Activated naive CD8-positive, alpha-beta T cell treated with anti-CD3 and anti-CD28 coated beads, Interleukin-2, amount 10 ng/mL, durations not matched to agents 7 days and 5 days (primary cell): ENCODE data around the gene SYVN1. TPM values are rescaled to one million over a fixed set of nuclear protein-coding genes. Genes with fewer than 3 reads are reported as not detected.

Experiments used
- ATAC-seq: fragments of 150-1000 bp; cut with Tn5 transposase; one replicate; pipeline ENCODE4 v1.10.0; 2021; ENCODE audit warnings: low read depth, moderate library complexity
- POLR2A ChIA-PET: fragments of 350-600 bp; sonication (Branson Sonifier 250); formaldehyde crosslinking; loops from one replicate; lab custom pipeline; 2021; ENCODE audit warnings: antibody characterized with exemption; lab: Charles Lee
- DNase-seq: peaks from one replicate; pipeline ENCODE4 v3.0.0; 2021
- H3K27ac Mint-ChIP-seq: one replicate; pipeline ENCODE4 v1.8.0; 2022; ENCODE audit warnings: mild to moderate bottlenecking, mixed read lengths
- H3K27me3 Mint-ChIP-seq: one replicate; pipeline ENCODE4 v1.8.0; 2022; ENCODE audit warnings: mild to moderate bottlenecking, moderate library complexity, mixed read lengths
- H3K36me3 Mint-ChIP-seq: one replicate; pipeline ENCODE4 v1.8.0; 2021; ENCODE audit warnings: mild to moderate bottlenecking, mixed read lengths
- H3K4me1 Mint-ChIP-seq: one replicate; pipeline ENCODE4 v1.8.0; 2021; ENCODE audit warnings: mixed read lengths
- H3K4me3 Mint-ChIP-seq: one replicate; pipeline ENCODE4 v1.8.0; 2022; ENCODE audit warnings: mild to moderate bottlenecking, moderate library complexity, mixed read lengths
- H3K9me3 Mint-ChIP-seq: one replicate; pipeline ENCODE4 v1.8.0; 2021; ENCODE audit warnings: mixed read lengths
- total RNA-seq, 2 experiments: library from RNA; stranded (reverse); gene quantifications; one replicate each; pipeline ENCODE4 v1.2.3, GENCODE V29; 2021

SYVN1 gene
- total RNA-seq, 2 experiments from 2014 or later = 43.4 to 45.1 TPM

DNA sequence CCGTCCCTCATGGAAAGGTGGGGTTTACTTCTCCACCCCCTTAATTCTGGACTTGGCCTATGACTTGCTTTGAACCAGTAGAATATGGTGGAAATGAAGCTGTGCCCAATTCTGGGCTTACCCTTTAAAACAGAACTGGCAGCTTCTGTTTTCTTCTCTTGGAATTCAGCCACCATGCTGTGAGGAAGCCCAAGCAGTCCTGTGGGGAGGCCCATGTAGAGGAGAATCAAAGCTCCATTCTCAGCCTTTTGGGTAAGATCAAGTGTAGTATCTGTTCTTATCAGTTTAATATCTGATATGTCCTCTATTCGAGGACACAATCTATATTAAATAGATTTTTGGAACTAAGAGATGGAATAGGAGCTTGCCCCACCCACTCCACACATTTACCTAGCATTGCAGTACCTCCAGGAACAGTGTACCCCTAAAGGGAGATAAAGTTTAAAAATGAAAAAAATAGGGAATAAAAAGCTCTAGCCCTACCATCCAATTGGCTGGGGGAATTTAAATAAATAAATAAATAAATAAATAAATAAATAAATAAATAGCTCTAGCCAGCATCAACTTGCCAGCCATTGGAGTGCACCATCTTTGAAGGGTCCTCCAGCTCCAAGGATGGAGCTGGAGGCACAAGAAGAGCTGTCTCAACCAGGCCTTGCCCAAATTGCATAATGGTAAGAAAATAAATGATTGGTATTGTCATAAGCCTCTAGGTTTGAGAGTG is 13.2 kb upstream of the SYVN1 start:
- peaks cover 16% of the 10 kb centered on the region for H3K4me1 Mint-ChIP-seq
- POLR2A ChIA-PET = interaction anchor here (1.1 kb wide), 1 partner anchor 13 kb away, joined by 4 read pairs; the partner anchor contains the start of gene SYVN1
- ATAC-seq (no peak), DNase-seq (no peak)
- H3K9me3 Mint-ChIP-seq = no peaks in the 10 kb centered on the region
- H3K36me3 Mint-ChIP-seq = no peaks in the 10 kb centered on the region
- H3K4me3 Mint-ChIP-seq = no peak overlapping the region
- no peak overlapping the region for H3K27ac Mint-ChIP-seq
- peaks cover 5% of the 10 kb centered on the region for H3K27me3 Mint-ChIP-seq

DNA sequence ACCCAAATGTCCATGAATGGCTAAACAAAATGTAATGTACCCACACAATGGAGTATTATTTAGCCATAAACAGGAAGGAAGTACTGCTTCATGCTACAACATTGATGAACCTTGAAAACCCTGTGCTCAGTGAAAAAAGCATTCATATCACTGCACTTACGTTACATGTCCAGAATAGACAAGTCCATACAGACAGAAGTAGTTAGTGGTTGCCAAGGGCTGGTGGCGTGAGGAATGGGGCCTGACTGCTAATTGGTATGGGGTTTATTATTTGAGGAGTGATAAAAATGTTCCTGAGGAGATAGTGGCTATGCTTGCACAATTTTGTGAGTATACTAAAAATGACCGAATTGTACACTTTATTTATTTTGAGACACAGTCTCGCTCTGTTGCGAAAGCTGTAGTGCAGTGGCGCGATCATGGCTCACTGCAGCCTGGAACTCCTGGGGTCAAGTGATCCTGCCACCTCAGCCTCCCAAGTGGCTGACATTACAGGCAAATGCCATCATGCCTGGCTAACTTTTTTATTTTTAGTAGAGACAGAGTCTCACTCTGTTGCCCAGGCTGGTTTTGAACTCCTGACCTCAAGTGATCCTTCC is 7.7 kb upstream of the SYVN1 start:
- DNase-seq (no peak), ATAC-seq (no peak)
- peaks cover 17% of the 10 kb centered on the region for H3K27me3 Mint-ChIP-seq
- H3K36me3 Mint-ChIP-seq = no peaks in the 10 kb centered on the region
- POLR2A ChIA-PET = no interaction called here
- H3K27ac Mint-ChIP-seq = no peak overlapping the region
- H3K9me3 Mint-ChIP-seq = no peaks in the 10 kb centered on the region
- no peaks in the 10 kb centered on the region for H3K4me1 Mint-ChIP-seq
- H3K4me3 Mint-ChIP-seq = no peak overlapping the region

DNA sequence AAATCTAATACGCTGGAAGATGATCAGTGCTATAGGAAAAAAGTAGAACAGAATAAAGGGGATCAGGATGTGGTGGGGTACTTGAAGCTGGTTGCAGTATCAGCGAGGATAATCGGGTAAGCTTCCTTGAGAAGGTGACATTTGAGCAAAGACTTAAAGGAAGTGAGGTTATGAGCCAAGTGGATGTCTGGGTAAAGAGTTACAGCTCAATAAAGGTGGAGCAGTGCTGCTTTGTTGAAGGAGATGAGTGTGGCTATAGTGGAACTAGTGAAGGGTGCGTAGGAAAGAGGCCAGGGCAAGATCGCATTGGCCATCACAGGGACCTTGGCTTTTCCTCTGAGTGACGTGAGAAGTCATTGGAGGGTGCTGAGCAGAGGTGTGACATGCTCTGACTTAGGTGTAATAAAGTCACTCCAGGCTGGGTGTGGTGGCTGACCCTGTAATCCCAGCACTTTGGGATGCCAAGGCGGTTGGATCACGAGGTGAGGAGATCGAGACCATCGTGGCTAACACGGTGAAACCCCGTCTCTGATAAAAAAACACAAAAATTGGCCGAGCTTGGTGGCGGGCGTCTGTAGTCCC is 2.3 kb upstream of the SYVN1 start:
- ATAC-seq = no peak
- Mint-ChIP-seq H3K4me1 (peaks cover 26% of the 10 kb centered on the region), H3K4me3 (peak overlapping the region; percentile 67), H3K27me3 (peaks cover 10% of the 10 kb centered on the region), H3K9me3 (no peaks in the 10 kb centered on the region), H3K36me3 (peaks cover 4% of the 10 kb centered on the region), H3K27ac (peak overlapping the region; percentile 82)
- POLR2A ChIA-PET = interaction anchor here (0.6 to 3.8 kb wide), 6 partner anchors 7 to 151 kb away, joined by 3 to 62 read pairs (median 7); partner anchors contain the start of genes CAPN1, FAU, MRPL49 and POLA2
- peak; percentile 17 for DNase-seq

DNA sequence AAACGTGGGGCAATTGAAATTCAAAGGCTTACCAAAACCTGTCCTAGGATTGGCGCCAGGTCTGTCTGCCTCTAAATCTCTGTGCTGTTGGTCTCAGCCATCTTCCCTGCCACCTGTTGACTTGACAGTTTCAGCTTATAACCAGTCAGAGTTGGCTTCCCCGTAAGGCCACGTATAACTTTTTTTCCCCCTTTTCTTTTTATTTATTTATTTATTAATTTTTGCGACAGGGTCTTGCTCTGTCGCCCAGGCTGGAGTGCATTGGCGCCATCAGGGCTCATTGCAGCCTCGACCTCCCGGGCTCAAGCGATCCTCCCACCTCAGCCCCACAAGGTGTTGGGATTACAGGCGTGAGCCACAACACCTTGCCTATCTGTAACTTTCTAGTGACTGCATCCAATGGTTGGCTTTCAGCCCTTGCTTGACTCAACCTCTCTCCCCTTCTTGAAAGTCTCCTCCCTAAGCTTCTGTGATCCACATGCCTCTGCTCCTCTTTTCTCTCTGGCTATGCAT is 1.4 kb upstream of the SYVN1 start:
- ATAC-seq (no peak), DNase-seq (no peak)
- Mint-ChIP-seq H3K4me3 (peak overlapping the region; percentile 99), H3K27me3 (peaks cover 5% of the 10 kb centered on the region), H3K9me3 (no peaks in the 10 kb centered on the region), H3K4me1 (peaks cover 29% of the 10 kb centered on the region), H3K36me3 (peaks cover 4% of the 10 kb centered on the region), H3K27ac (peak overlapping the region; percentile 100)
- POLR2A ChIA-PET = interaction anchor here (0.6 to 3.8 kb wide), 20 partner anchors 8 to 363 kb away, joined by 3 to 62 read pairs (median 4); partner anchors contain the start of genes ARL2, CAPN1, DPF2 and FAU

DNA sequence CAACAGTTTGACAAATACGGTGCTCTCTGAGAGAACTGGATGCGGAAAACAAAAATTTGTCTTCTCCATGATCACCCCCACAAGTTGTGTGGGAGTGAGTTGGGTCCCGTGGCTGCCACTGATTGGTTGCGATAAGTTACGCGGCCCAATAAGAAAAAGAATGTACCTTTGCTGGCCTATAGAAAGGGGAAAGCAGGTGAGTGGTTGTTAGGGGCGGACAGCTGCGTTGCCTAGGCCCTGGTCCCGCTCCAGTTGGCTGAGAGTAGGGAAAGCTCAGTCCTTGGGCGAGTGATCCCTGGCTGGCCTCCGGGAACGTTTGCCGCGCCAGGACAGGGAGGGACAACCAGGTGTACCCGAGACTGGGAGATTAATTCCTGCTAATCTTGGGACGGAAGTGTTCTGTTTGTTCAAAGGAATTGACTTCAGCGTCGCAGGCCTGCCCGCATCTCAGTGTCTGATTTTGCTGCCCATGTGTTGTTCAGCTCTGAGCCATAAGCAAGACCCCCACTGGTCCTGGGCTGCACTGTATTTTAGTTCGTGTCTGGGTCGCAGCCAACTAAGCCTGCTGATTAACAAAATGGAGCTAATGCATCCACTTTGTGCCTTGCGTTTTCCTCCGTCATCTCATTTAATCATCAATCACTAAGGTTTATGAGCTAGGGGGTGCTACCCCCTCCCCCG is 773 bp upstream of the SYVN1 start:
- Mint-ChIP-seq H3K4me3 (peak overlapping the region; percentile 99), H3K4me1 (peaks cover 29% of the 10 kb centered on the region), H3K9me3 (no peaks in the 10 kb centered on the region)

DNA sequence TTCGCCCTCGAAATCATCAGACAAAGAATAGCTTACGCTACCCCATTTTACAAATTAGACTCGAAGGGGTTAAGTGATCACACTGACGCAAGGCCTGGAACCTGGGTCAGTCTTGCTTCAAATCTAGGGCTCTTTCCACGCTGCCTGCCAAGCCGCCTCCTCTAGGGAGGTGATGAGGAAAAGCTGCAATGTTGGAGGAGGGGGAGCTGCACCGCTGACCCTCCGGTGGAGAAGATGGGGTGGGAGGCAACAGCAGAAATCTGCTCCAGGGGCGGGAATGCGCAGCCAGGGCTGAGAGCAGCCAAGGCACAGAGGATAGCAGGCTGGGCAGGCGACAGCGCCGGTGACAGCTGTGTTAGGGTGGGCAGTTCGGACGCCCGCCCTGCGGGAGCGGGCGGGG is 595 bp downstream of the SYVN1 start:
- Mint-ChIP-seq H3K4me3 (peak overlapping the region; percentile 99), H3K27ac (peak overlapping the region; percentile 100), H3K4me1 (peaks cover 29% of the 10 kb centered on the region), H3K36me3 (peaks cover 4% of the 10 kb centered on the region), H3K9me3 (no peaks in the 10 kb centered on the region), H3K27me3 (no peaks in the 10 kb centered on the region)
- DNase-seq (peak; percentile 55), ATAC-seq (no peak)
- POLR2A ChIA-PET = interaction anchor here (0.6 to 3.8 kb wide), 6 partner anchors 12 to 365 kb away, joined by 3 to 62 read pairs (median 16); partner anchors contain the start of genes CAPN1, FAU, MALAT1 and MRPL49

More for the DNA sequence above, 773 bp upstream of the SYVN1 start:
- no peaks in the 10 kb centered on the region for H3K27me3 Mint-ChIP-seq
- DNase-seq (peak; percentile 76), ATAC-seq (peak; percentile 91)
- POLR2A ChIA-PET = interaction anchor here (0.6 to 3.8 kb wide), 20 partner anchors 10 to 364 kb away, joined by 3 to 62 read pairs (median 4); partner anchors contain the start of genes ARL2, CAPN1, DPF2 and FAU
- peak overlapping the region; percentile 100 for H3K27ac Mint-ChIP-seq
- H3K36me3 Mint-ChIP-seq = peaks cover 4% of the 10 kb centered on the region

DNA sequence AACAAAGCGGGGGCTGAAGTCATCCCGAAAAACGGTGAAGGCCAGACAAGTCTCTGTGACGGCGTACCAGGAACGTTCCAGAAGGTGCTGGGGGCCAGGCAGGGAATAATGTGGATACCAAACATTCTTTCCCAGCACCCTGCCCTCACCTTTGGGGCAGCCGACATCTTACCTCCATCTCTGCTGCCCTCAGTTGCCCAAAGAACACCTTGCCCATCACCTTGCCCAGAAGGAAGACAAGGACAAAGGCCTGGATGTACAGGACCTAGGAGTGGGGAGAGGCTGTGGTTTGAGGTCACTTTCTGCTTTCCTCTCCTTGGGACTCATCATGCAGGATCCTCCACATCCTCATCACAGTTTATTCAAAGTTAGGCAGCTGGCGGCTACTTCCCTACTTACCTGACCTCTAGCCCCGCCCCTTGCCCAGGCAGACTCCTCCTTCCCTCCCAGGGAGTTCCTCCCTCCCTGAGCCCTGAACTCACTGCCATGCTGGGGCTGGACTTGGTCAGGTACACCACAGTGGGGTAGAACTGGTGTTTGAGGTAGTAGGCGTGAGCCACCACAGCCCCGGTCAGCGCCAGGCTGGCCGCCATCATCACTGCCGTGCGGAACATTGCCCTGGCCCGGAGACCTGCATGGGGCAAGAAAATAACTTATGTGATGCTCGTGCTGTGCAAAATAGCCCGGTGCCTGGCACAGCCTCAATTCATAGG is 1.2 kb downstream of the SYVN1 start:
- no peak for ATAC-seq

DNA sequence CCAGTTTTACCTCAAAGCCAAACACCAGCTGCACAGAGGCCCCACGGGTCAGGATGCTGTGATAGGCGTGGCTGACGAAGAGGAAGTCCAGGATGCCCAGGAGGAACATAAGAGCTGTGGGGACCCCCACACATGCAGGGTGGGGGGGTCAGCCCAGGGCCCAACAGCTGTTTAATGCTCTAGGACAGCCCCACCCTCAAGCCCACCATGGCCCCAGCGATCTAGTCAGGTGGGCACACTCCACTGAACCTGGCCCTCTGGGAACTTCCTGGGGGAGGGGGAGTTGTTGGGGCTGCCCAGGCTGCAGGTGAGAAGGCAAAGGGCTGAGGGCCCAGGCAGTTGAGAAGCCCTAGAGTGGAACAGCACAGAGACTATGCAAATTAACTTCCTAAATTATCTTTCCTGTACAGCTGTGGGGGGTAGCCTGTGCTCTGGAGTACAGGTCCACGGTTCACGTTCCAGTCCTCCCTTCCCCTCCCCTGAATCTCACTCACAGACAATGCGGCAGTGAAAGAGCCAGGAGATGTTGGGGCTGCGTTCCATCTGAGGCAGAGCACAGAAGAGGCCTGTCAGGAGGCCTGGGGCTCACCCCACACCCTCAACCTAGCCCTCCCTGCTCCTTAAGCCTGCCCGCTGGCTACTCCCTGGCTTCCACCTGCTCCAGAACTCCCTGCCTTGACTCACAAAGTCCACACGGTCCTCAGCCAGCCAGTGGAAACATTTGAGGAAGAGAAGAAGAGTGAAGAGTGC is 1.9 kb downstream of the SYVN1 start:
- ATAC-seq (no peak), DNase-seq (no peak)
- H3K4me1 Mint-ChIP-seq = peaks cover 29% of the 10 kb centered on the region

More for the DNA sequence above, 1.2 kb downstream of the SYVN1 start:
- no peaks in the 10 kb centered on the region for H3K9me3 Mint-ChIP-seq
- H3K27me3 Mint-ChIP-seq = no peaks in the 10 kb centered on the region
- H3K36me3 Mint-ChIP-seq = peaks cover 4% of the 10 kb centered on the region
- H3K4me3 Mint-ChIP-seq = peak overlapping the region; percentile 99
- DNase-seq = peak; percentile 66
- peak overlapping the region; percentile 100 for H3K27ac Mint-ChIP-seq
- POLR2A ChIA-PET = interaction anchor here (0.6 to 3.8 kb wide), 5 partner anchors 12 to 103 kb away, joined by 3 to 62 read pairs (median 29); partner anchors contain the start of genes CAPN1, FAU, MRPL49 and VPS51
- peaks cover 29% of the 10 kb centered on the region for H3K4me1 Mint-ChIP-seq

DNA sequence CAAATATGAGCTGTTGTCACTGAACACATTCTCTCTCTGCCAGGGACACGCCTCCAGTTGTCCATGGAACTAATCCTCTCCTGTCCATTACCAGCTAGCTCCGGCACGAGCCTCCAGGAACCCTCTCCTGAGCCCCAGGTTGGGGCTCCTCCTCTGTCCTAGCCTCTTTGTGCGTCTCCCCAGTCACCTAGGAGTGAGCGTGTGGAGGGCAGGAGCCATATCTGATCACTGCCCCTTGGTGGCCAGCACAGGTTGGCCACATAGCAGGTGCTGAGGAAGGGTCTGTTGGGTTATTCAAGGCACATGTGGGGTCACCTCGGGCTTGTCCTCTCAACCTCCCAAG is 2.5 kb downstream of the SYVN1 start:
- no peaks in the 10 kb centered on the region for H3K27me3 Mint-ChIP-seq
- DNase-seq = no peak
- H3K27ac Mint-ChIP-seq = no peak overlapping the region
- peaks cover 4% of the 10 kb centered on the region for H3K36me3 Mint-ChIP-seq
- H3K4me1 Mint-ChIP-seq = peaks cover 29% of the 10 kb centered on the region
- POLR2A ChIA-PET = interaction anchor here (1.1 kb wide), 1 partner anchor 10 kb away, joined by 3 read pairs; the partner anchor contains the start of genes FAU and MRPL49
- no peak for ATAC-seq
- no peak overlapping the region for H3K4me3 Mint-ChIP-seq
- H3K9me3 Mint-ChIP-seq = no peaks in the 10 kb centered on the region

More for the DNA sequence above, 1.9 kb downstream of the SYVN1 start:
- H3K4me3 Mint-ChIP-seq = peak overlapping the region; percentile 99
- POLR2A ChIA-PET = interaction anchor here (1.1 to 3.8 kb wide), 4 partner anchors 10 to 49 kb away, joined by 3 to 62 read pairs (median 30); partner anchors contain the start of genes CAPN1, FAU, MRPL49 and ZNHIT2
- H3K27me3 Mint-ChIP-seq = no peaks in the 10 kb centered on the region
- peaks cover 4% of the 10 kb centered on the region for H3K36me3 Mint-ChIP-seq
- H3K9me3 Mint-ChIP-seq = no peaks in the 10 kb centered on the region
- peak overlapping the region; percentile 45 for H3K27ac Mint-ChIP-seq

DNA sequence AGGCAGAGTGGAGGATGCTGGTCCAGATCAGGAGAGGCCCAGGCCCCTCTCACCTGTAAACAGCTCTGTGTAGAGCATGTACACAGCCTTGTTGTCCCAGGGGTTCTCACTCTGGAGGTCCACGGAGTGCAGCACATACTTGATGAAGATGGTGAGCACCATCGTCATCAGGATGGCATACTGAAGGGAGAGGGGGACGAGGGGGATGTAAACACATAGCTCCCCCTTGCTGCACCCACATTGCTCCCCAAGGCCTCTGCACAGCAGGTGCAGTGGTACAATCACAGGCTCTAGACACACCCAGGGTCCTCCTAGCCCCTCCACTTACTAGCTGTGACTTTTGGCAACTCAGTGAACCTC is 2.9 kb downstream of the SYVN1 start:
- H3K4me1 Mint-ChIP-seq = peaks cover 25% of the 10 kb centered on the region
- H3K27ac Mint-ChIP-seq = no peak overlapping the region
- no peak overlapping the region for H3K4me3 Mint-ChIP-seq
- H3K27me3 Mint-ChIP-seq = no peaks in the 10 kb centered on the region
- POLR2A ChIA-PET = interaction anchor here (0.5 to 1.1 kb wide), 3 partner anchors 9 to 19 kb away, joined by 3 to 4 read pairs (median 3); partner anchors contain the start of genes FAU and MRPL49
- ATAC-seq (no peak), DNase-seq (no peak)
- no peaks in the 10 kb centered on the region for H3K9me3 Mint-ChIP-seq
- peaks cover 6% of the 10 kb centered on the region for H3K36me3 Mint-ChIP-seq

DNA sequence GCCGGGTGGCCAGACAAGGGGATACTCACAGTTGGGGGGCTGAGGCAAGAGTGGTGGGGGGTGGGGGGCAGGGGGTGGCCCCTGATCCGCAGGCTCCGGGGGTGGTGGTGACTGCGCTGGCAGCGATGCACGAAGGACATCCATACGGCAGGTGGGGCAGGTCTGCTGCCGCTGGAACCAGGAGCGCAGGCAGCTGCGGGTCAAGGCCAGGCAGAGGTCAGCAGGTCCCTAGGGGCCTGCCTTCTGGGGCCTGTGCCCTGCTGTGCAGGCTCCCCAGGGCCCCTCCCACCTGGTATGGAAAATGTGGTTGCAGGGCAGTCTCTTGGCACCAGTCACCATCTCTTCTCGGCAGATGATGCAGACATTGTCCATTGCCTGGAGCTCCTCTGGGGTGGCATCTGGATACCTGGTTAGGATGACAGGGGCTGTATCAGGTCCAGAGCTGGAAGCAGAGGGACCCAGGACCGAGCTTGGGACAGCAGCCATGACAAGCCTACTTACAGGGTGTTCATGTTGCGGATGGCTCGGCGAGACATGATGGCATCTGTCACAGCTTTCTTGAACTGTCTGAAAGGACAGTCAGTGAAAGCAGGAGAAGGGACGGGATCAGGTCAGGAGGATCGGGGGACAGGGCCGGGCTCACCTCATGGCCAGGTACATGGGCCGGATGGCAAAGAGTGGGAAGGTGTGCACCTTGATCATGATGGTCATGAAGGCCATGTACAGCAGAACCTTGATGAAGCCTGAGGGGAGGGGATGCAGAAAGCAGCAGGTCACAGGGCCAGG is 3.5 kb downstream of the SYVN1 start:
- Mint-ChIP-seq H3K4me1 (peaks cover 20% of the 10 kb centered on the region), H3K36me3 (peaks cover 7% of the 10 kb centered on the region), H3K27ac (no peak overlapping the region), H3K4me3 (no peak overlapping the region), H3K9me3 (no peaks in the 10 kb centered on the region), H3K27me3 (no peaks in the 10 kb centered on the region)
- DNase-seq (no peak), ATAC-seq (no peak)
- POLR2A ChIA-PET = interaction anchor here (0.5 to 0.6 kb wide), 2 partner anchors 8 to 19 kb away, joined by 3 to 4 read pairs; no protein-coding TSS in a partner anchor
